Measurements from ENCODE around the gene ZNF438.

Gene ZNF438

GRCh38 chr10:31070025-31070424 is 38.4 kb upstream of the ZNF438 start:
- TF ChIP-seq, protein P1, sequence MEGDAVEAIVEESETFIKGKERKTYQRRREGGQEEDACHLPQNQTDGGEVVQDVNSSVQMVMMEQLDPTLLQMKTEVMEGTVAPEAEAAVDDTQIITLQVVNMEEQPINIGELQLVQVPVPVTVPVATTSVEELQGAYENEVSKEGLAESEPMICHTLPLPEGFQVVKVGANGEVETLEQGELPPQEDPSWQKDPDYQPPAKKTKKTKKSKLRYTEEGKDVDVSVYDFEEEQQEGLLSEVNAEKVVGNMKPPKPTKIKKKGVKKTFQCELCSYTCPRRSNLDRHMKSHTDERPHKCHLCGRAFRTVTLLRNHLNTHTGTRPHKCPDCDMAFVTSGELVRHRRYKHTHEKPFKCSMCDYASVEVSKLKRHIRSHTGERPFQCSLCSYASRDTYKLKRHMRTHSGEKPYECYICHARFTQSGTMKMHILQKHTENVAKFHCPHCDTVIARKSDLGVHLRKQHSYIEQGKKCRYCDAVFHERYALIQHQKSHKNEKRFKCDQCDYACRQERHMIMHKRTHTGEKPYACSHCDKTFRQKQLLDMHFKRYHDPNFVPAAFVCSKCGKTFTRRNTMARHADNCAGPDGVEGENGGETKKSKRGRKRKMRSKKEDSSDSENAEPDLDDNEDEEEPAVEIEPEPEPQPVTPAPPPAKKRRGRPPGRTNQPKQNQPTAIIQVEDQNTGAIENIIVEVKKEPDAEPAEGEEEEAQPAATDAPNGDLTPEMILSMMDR (IDR thresholded peaks at IDR 0.05): no peak
- Histone ChIP-seq H3K9me3 (no peaks in the 10 kb centered on the region), H3K27ac (no peak overlapping the region), H3K36me3 (no peaks in the 10 kb centered on the region), H3K27me3 (no peaks in the 10 kb centered on the region), H3K4me3 (ENCODE audit: low read depth in 1 of 2, low read length in 1 of 2) (no peak overlapping the region), H3K4me1 (ENCODE audit: control insufficient read depth in 1 of 2, insufficient read depth in 1 of 2, low read depth in 1 of 2, low read length in 1 of 2) (no peaks in the 10 kb centered on the region)

GRCh38 chr10:31069411-31069810 is 37.7 kb upstream of the ZNF438 start:
- Histone ChIP-seq H3K27ac (no peak overlapping the region), H3K27me3 (no peaks in the 10 kb centered on the region), H3K4me3 (ENCODE audit: low read depth in 1 of 2, low read length in 1 of 2) (no peak overlapping the region), H3K36me3 (no peaks in the 10 kb centered on the region), H3K4me1 (ENCODE audit: control insufficient read depth in 1 of 2, insufficient read depth in 1 of 2, low read depth in 1 of 2, low read length in 1 of 2) (no peaks in the 10 kb centered on the region), H3K9me3 (no peaks in the 10 kb centered on the region)
- TF ChIP-seq, protein P1 (IDR thresholded peaks at IDR 0.05): no peak

DNA sequence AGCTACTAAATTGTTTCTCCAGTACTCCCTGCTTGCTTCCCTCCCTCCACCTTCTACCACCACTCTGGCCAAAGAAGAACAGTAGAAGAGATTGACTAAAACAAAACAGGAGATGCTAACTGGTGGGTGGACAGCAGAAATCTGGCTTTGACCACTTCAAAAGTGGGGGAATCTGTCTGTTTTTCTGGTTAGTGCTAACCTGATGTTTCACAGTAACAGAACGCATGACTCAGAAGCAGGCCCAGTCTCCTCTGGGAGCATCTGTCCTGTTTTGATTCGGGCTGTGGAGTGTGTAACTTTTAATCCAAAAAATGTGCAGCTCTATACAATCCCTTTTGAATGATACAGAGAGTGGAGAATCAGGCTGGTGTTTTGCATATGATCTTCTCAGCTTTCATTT is 32.7 kb upstream of the ZNF438 start:
- no peak overlapping the region for H3K27ac ChIP-seq

GRCh38 chr10:31063841-31064240 is 32.2 kb upstream of the ZNF438 start:
- Histone ChIP-seq H3K27me3 (no peaks in the 10 kb centered on the region), H3K27ac (no peak overlapping the region), H3K36me3 (no peaks in the 10 kb centered on the region), H3K4me1 (ENCODE audit: control insufficient read depth in 1 of 2, insufficient read depth in 1 of 2, low read depth in 1 of 2, low read length in 1 of 2) (no peaks in the 10 kb centered on the region), H3K9me3 (no peaks in the 10 kb centered on the region), H3K4me3 (ENCODE audit: low read depth in 1 of 2, low read length in 1 of 2) (no peak overlapping the region)
- TF ChIP-seq, protein P1 (IDR thresholded peaks at IDR 0.05): no peak

More for the DNA sequence above, 32.7 kb upstream of the ZNF438 start:
- Histone ChIP-seq H3K4me3 (ENCODE audit: low read depth in 1 of 2, low read length in 1 of 2) (no peak overlapping the region), H3K9me3 (no peaks in the 10 kb centered on the region), H3K4me1 (ENCODE audit: control insufficient read depth in 1 of 2, insufficient read depth in 1 of 2, low read depth in 1 of 2, low read length in 1 of 2) (no peaks in the 10 kb centered on the region), H3K27me3 (no peaks in the 10 kb centered on the region), H3K36me3 (no peaks in the 10 kb centered on the region)
- TF ChIP-seq, protein P1 (IDR thresholded peaks at IDR 0.05): no peak

DNA sequence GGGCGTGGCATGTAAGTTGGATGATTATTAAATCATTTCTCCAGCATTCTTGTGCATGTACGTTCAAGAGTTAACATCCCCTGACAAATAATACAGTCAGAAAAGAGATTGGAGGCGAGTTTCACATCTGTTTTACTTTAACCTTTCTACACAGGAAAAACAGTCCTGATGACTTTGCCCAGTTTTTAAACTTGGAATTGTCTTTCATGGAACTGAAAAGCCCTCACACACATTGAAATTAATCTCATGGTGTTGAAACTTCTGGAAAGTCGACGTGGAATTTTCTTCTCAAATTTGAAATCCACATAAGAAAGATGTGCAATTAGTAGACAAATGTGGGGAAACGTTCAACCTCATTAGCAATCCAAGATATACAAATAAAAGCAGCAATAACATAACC is 31.2 kb upstream of the ZNF438 start:
- TF ChIP-seq, protein P1 (IDR thresholded peaks at IDR 0.05): no peak
- Histone ChIP-seq H3K36me3 (no peaks in the 10 kb centered on the region), H3K4me3 (ENCODE audit: low read depth in 1 of 2, low read length in 1 of 2) (no peak overlapping the region), H3K4me1 (ENCODE audit: control insufficient read depth in 1 of 2, insufficient read depth in 1 of 2, low read depth in 1 of 2, low read length in 1 of 2) (no peaks in the 10 kb centered on the region), H3K27ac (no peak overlapping the region), H3K9me3 (no peaks in the 10 kb centered on the region), H3K27me3 (no peaks in the 10 kb centered on the region)

- Histone ChIP-seq H3K27me3 (no peaks in the 10 kb centered on the region), H3K4me3 (ENCODE audit: low read depth in 1 of 2, low read length in 1 of 2) (no peak overlapping the region)
These were observed 30.3 kb upstream of the ZNF438 start for GRCh38 chr10:31061941-31062340.

More at GRCh38 chr10:31061941-31062340, 30.3 kb upstream of the ZNF438 start:
- H3K36me3 ChIP-seq: no peaks in the 10 kb centered on the region
- H3K9me3 ChIP-seq: no peaks in the 10 kb centered on the region
- H3K4me1 ChIP-seq (ENCODE audit: control insufficient read depth in 1 of 2, insufficient read depth in 1 of 2, low read depth in 1 of 2, low read length in 1 of 2): no peaks in the 10 kb centered on the region
- TF ChIP-seq, protein P1 (IDR thresholded peaks at IDR 0.05): no peak
- H3K27ac ChIP-seq: no peak overlapping the region

All from neutrophil (primary cell).